ENCODE data around the gene MGAT4B.

GRCh38 chr5:179840321-179840720 lies 33.7 kb upstream of the MGAT4B start:
- TF ChIP-seq CTCF (IDR thresholded peaks at IDR 0.05; ENCODE audit: poor library complexity) (no peak), EZH2phosphoT487 (IDR thresholded peaks at IDR 0.05; ENCODE audit: low read depth, severe bottlenecking, unreplicated experiment) (no peak), EZH2 (IDR thresholded peaks at IDR 0.05; ENCODE audit: borderline replicate concordance) (no peak)

Data from hepatocyte (in vitro differentiated cells).